GM12878 (cell line): ENCODE measurements around the gene PHB1. TPM values are rescaled to one million over a fixed set of nuclear protein-coding genes. Genes with fewer than 3 reads are reported as not detected.

Experiments used
- ATAC-seq: fragments of 200-7000 bp; cut with Tn5 transposase; 3 replicates; pipeline ENCODE4 v1.9.1; 2020; ENCODE audit warnings: mild to moderate bottlenecking, moderate library complexity
- BruUV-seq: library from RNA; stranded (reverse); fragments of 400-500 nt; replicated peaks from 2 replicates; lab custom pipeline; 2021; lab: Mats Ljungman, UMichigan
- CTCF ChIA-PET: fragments of 300-600 bp; sonication (Branson Sonifier 250); formaldehyde crosslinking; extraction: SDS; loops from one replicate; lab custom pipeline; 2021; ENCODE audit warnings: inconsistent platforms; lab: Yijun Ruan, JAX
- POLR2A ChIA-PET: fragments of 350-600 bp; formaldehyde crosslinking; extraction: SDS; loops from one replicate; lab custom pipeline; 2021; ENCODE audit warnings: inconsistent platforms; lab: Charles Lee
- RAD21 ChIA-PET: fragments of 300-600 bp; sonication (Branson Sonifier 250); formaldehyde crosslinking; loops from one replicate; lab custom pipeline; 2023; ENCODE audit warnings: antibody characterized with exemption; ENCODE audit not compliant: unreplicated experiment; lab: Charles Lee
- SMC1A ChIA-PET: fragments of 300-600 bp; sonication (Branson Sonifier 250); formaldehyde crosslinking; loops from one replicate; lab custom pipeline; 2023; ENCODE audit not compliant: unreplicated experiment, uncharacterized antibody; lab: Charles Lee
- DNase-seq: peaks from one replicate; pipeline ENCODE4 v3.0.0-alpha.2; 2011; ENCODE audit warnings: low read depth, low spot score
- FAIRE-seq: peaks from 3 replicates; lab custom pipeline; 2011; peaks lifted over from hg19 to GRCh38; lab: Jason Lieb, UNC
- H2AFZ ChIP-seq: 2 replicates; pipeline ENCODE4 v1.6.0; 2011; ENCODE audit warnings: low read depth, low read length, control low read depth; ENCODE audit not compliant: control insufficient read depth
- H3K27ac ChIP-seq: 2 replicates; pipeline ENCODE4 v1.5.1; 2011; ENCODE audit warnings: control low read depth; ENCODE audit not compliant: control insufficient read depth, insufficient read depth
- H3K27me3 ChIP-seq, 2 experiments: replicated peaks in 1 of 2; 2 replicates each; pipeline versions ENCODE4 v1.6.0 to v1.6.1; 2011; ENCODE audit warnings: low read length in 1 of 2; ENCODE audit not compliant: control insufficient read depth in 2 of 2, insufficient read depth in 2 of 2
- H3K36me3 ChIP-seq, 2 experiments: 2 replicates each; pipeline ENCODE4 v1.5.1; 2011; ENCODE audit warnings: low read length in 1 of 2; ENCODE audit not compliant: control insufficient read depth in 2 of 2, insufficient read depth in 2 of 2
- H3K4me1 ChIP-seq: 2 replicates; pipeline ENCODE4 v1.6.1; 2011; ENCODE audit warnings: mild to moderate bottlenecking, low read length, moderate library complexity, mixed read lengths; ENCODE audit not compliant: control insufficient read depth, insufficient read depth
- H3K4me2 ChIP-seq: 2 replicates; pipeline ENCODE4 v1.6.0; 2011; ENCODE audit warnings: control low read depth; ENCODE audit not compliant: control insufficient read depth, insufficient read depth
- H3K4me3 ChIP-seq: fragments of 200-600 bp; sonication (generic); 2 replicates; pipeline ENCODE4 v1.5.1; 2016
- H3K79me2 ChIP-seq: 2 replicates; pipeline ENCODE4 v1.6.0; 2011; ENCODE audit warnings: low read length; ENCODE audit not compliant: control insufficient read depth, insufficient read depth
- H3K9ac ChIP-seq: 2 replicates; pipeline ENCODE4 v1.8.0; 2011; ENCODE audit warnings: low read length, control low read depth, mixed read lengths; ENCODE audit not compliant: control insufficient read depth, insufficient read depth
- H3K9me3 ChIP-seq: replicated peaks from 3 replicates; pipeline ENCODE4 v1.5.1; 2011; ENCODE audit warnings: mild to moderate bottlenecking, low read length; ENCODE audit not compliant: control insufficient read depth, insufficient read depth
- H4K20me1 ChIP-seq: 2 replicates; pipeline ENCODE4 v1.6.0; 2011; ENCODE audit not compliant: control insufficient read depth, insufficient read depth
- BACH1 ChIP-seq: fragments of 450-650 bp; IDR thresholded peaks from 2 replicates; pipeline ENCODE4 v1.6.1; 2017; ENCODE audit warnings: mild to moderate bottlenecking, borderline replicate concordance
- BCL3 ChIP-seq: IDR thresholded peaks from 2 replicates; pipeline ENCODE4 v1.6.1; 2011; ENCODE audit warnings: borderline replicate concordance, low read depth, mild to moderate bottlenecking, moderate library complexity, low read length; ENCODE audit not compliant: insufficient read depth, poor library complexity, severe bottlenecking
- CBFB ChIP-seq: IDR thresholded peaks from 2 replicates; pipeline ENCODE4 v1.6.1; 2016; ENCODE audit warnings: antibody characterized with exemption, low read depth
- DPF2 ChIP-seq: fragments of 450-650 bp; IDR thresholded peaks from 2 replicates; pipeline ENCODE4 v1.6.1; 2017; ENCODE audit warnings: mild to moderate bottlenecking
- EED ChIP-seq: sonication (generic); IDR thresholded peaks from 2 replicates; pipeline ENCODE4 v1.6.1; 2016; ENCODE audit warnings: antibody characterized with exemption, low read depth
- EP300 ChIP-seq, 2 experiments: fragments of 150-350 bp in 1 of 2; IDR thresholded peaks; 2 replicates each; pipeline ENCODE4 v1.6.1; 2011 to 2012; ENCODE audit warnings: low read depth in 2 of 2, low read length in 2 of 2, borderline replicate concordance in 1 of 2, improper control_type of control experiment in 1 of 2, inconsistent platforms in 1 of 2; ENCODE audit not compliant: control insufficient read depth in 1 of 2
- GATAD2B ChIP-seq: fragments of 450-650 bp; conservative IDR thresholded peaks from 2 replicates; pipeline ENCODE4 v1.6.1; 2017; ENCODE audit warnings: low read depth, mild to moderate bottlenecking, moderate library complexity
- IKZF1 ChIP-seq: fragments of 450-650 bp; conservative IDR thresholded peaks from 2 replicates; pipeline ENCODE4 v1.6.1; 2017; ENCODE audit warnings: antibody characterized with exemption, mild to moderate bottlenecking
- MLLT1 ChIP-seq: fragments of 450-650 bp; IDR thresholded peaks from 2 replicates; pipeline ENCODE4 v1.6.1; 2016; ENCODE audit warnings: mild to moderate bottlenecking
- NKRF ChIP-seq: fragments of 450-650 bp; conservative IDR thresholded peaks from 2 replicates; pipeline ENCODE4 v1.6.1; 2017; ENCODE audit warnings: mild to moderate bottlenecking, moderate library complexity
- NR2F1 ChIP-seq: fragments of 450-650 bp; conservative IDR thresholded peaks from 2 replicates; pipeline ENCODE4 v1.6.1; 2017; ENCODE audit warnings: mild to moderate bottlenecking
- POLR2AphosphoS5 ChIP-seq: IDR thresholded peaks from 2 replicates; pipeline ENCODE4 v1.6.1; 2011; ENCODE audit warnings: mild to moderate bottlenecking, low read length, inconsistent platforms
- RBBP5 ChIP-seq: fragments of 200-600 bp; sonication (generic); conservative IDR thresholded peaks from 2 replicates; pipeline ENCODE4 v1.6.1; 2016
- RUNX3 ChIP-seq: IDR thresholded peaks from 2 replicates; pipeline ENCODE4 v1.6.1; 2012; ENCODE audit warnings: low read length, inconsistent platforms
- SP1 ChIP-seq: IDR thresholded peaks from one replicate; pipeline ENCODE4 v1.6.1; 2011; ENCODE audit warnings: low read depth, low read length
- TARDBP ChIP-seq: IDR thresholded peaks from 2 replicates; pipeline ENCODE4 v1.6.1; 2016; ENCODE audit warnings: borderline replicate concordance
- TCF12 ChIP-seq: IDR thresholded peaks from 2 replicates; pipeline ENCODE4 v1.6.1; 2011; ENCODE audit warnings: low read depth, mild to moderate bottlenecking, low read length
- YY1 ChIP-seq: IDR thresholded peaks from 2 replicates; pipeline ENCODE4 v1.6.1; 2011; ENCODE audit warnings: low read depth, mild to moderate bottlenecking, low read length
- WGBS: methylation state at CpG from one replicate; pipeline ENCODE4 v1.1.6; 2016; ENCODE audit warnings: low lambda C conversion rate; ENCODE audit not compliant: insufficient replicate concordance, insufficient coverage; ENCODE audit errors: missing lambda C conversion rate; 5-methylcytosine and 5-hydroxymethylcytosine counted together
- in situ Hi-C: fragments of 300-500 bp; cut with MboI; formaldehyde crosslinking; loops from 9 replicates; pipeline ENCODE4 v1.14.3; 2018; ENCODE audit warnings: mixed read lengths
- intact Hi-C: fragments of 100-400 bp; cut with micrococcal nuclease; formaldehyde crosslinking; loops from one replicate; pipeline ENCODE4 v1.14.2; 2022; ENCODE audit not compliant: unreplicated experiment
- polyA plus RNA-seq, 11 experiments: library from polyadenylated mRNA; depleted of rRNA in 4 of 11; unstranded in 6 of 11; stranded (reverse) in 5 of 11; fragments of >200 nt; fragmentation: Nextera tagmentation in 4 of 11; fragmentation: Illumina TruSeq in 1 of 11; extraction: Ambion mirVana in 4 of 11; extraction: Trizol in 1 of 11; gene quantifications; 1 replicate in 1 of 11; 2 replicates in 10 of 11; pipeline versions ENCODE4 v1.2.1 to v1.2.3, GENCODE V29; 2011 to 2016; ENCODE audit warnings: inconsistent platforms in 2 of 11, missing spikeins in 2 of 11, low read depth in 1 of 11
- total RNA-seq, 4 experiments: library from RNA; depleted of rRNA in 3 of 4; stranded (reverse); fragments of >200 nt in 3 of 4; fragmentation: Illumina TruSeq in 1 of 4; extraction: Trizol in 1 of 4; gene quantifications; 2 replicates each; pipeline versions ENCODE4 v1.2.1 to v1.2.3, GENCODE V29; 2013 to 2021

PHB1 gene
- total and polyA plus RNA-seq, 10 of the 15 experiments (the other 5 are each of a cell fraction or from before 2014, with no cell fraction given), result 117 to 466 (median 248) TPM

- Histone ChIP-seq H3K79me2 (peaks cover 51% of the 10 kb centered on the region), H3K4me3 (peak overlapping the region; percentile 95), H3K4me1 (peaks cover 20% of the 10 kb centered on the region), H3K9me3 (no peaks in the 10 kb centered on the region), H3K4me2 (peak overlapping the region; percentile 86), H4K20me1 (no peaks in the 10 kb centered on the region), H2AFZ (peak overlapping the region; percentile 11), H3K27ac (peak overlapping the region; percentile 81), H3K9ac (peak overlapping the region; percentile 85), H3K36me3 (no peaks in the 10 kb centered on the region), H3K27me3 (no peaks in the 10 kb centered on the region)
- peak; percentile 48 for DNase-seq
- in situ Hi-C loops (no loop called here), intact Hi-C loops (loop anchor here (2.0 to 5.0 kb wide), 2 partner anchors 19 to 36 kb away; no protein-coding TSS in a partner anchor)
- ChIA-PET RAD21 (interaction anchor here (3.5 to 4.9 kb wide), 3 partner anchors 7 to 44 kb away, joined by 17 to 27 read pairs (median 27); no protein-coding TSS in a partner anchor), POLR2A (interaction anchor here (0.6 to 1.2 kb wide), 2 partner anchors 23 to 167 kb away, joined by 3 to 7 read pairs; no protein-coding TSS in a partner anchor), CTCF (interaction anchor here (2.8 to 15.6 kb wide), 2 partner anchors 19 to 43 kb away, joined by 24 to 330 read pairs; no protein-coding TSS in a partner anchor), SMC1A (interaction anchor here (0.9 to 5.4 kb wide), 5 partner anchors 14 to 45 kb away, joined by 3 to 78 read pairs (median 10); no protein-coding TSS in a partner anchor)
- peak; percentile 64 for ATAC-seq
- no TSS peak for BruUV-seq
- 1% methylated on average over 34 of the region's 52 CpGs for WGBS
- FAIRE-seq, result peak; percentile 38
- TF ChIP-seq POLR2AphosphoS5 (peak; percentile 63), BCL3 (peak; percentile 23), MLLT1 (0 out of 2 replicates have a peak, but pooled peaks have one; percentile 55), RUNX3 (peak; percentile 77), CBFB (peak; percentile 77), EP300 (IDR thresholded peaks at IDR 0.05; ENCODE audit: borderline replicate concordance in 1 of 2, control insufficient read depth in 1 of 2, low read depth in 2 of 2, low read length in 2 of 2) (no peak), SP1 (peak; percentile 3), TCF12 (0 out of 2 replicates have a peak, but pooled peaks have one; percentile 54), RBBP5 (0 out of 2 replicates have a peak, but pooled peaks have one; percentile 38), GATAD2B (peak; percentile 66; the same call in 1 of the 2 replicates), DPF2 (peak; percentile 81; the same call in 1 of the 2 replicates), IKZF1 (peak; percentile 48; the same call in 1 of the 2 replicates), NKRF (0 out of 2 replicates have a peak, but pooled peaks have one; percentile 52), NR2F1 (0 out of 2 replicates have a peak, but pooled peaks have one; percentile 42), BACH1 (peak; percentile 41; the same call in 1 of the 2 replicates), EED (no peak), YY1 (0 out of 2 replicates have a peak, but pooled peaks have one; percentile 42), TARDBP (0 out of 2 replicates have a peak, but pooled peaks have one; percentile 21)
Observed at GRCh38 chr17:49361129-49361901, 53.4 kb downstream of the PHB1 start.
